Choroid plexus epithelial cell (primary cell): ENCODE measurements around the gene KRTAP13-1.

Source experiments
- DNase-seq: peaks from one replicate; pipeline ENCODE4 v3.0.0-alpha.2; 2010; ENCODE audit warnings: low read depth
- H3K4me3 ChIP-seq: 2 replicates; pipeline ENCODE4 v1.5.1; 2011; ENCODE audit warnings: low read depth, mild to moderate bottlenecking, control low read depth, low read length, moderate library complexity
- CTCF ChIP-seq: conservative IDR thresholded peaks from 2 replicates; pipeline ENCODE4 v1.5.1; 2011; ENCODE audit warnings: low read depth, mild to moderate bottlenecking, control low read depth, inconsistent platforms, low read length, moderate library complexity

Gene KRTAP13-1

GRCh38 chr21:30372139-30372770 is 23.6 kb upstream of the KRTAP13-1 start, which contains the start of gene KRTAP13-2:
Gene KRTAP13-2, minus strand, starts transcription at chr21:30372271. Its CDS starts 58 bp downstream, at chr21:30372213.
- DNase-seq = no peak
- no peak within 1 kb of the TSS for H3K4me3 ChIP-seq
- TF ChIP-seq CTCF = no peak

GRCh38 chr21:30382201-30382600 is 13.6 kb upstream of the KRTAP13-1 start:
- no peak for TF ChIP-seq CTCF
- DNase-seq = no peak
- H3K4me3 ChIP-seq = no peak overlapping the region

GRCh38 chr21:30391492-30392025 is 4.3 kb upstream of the KRTAP13-1 start:
- H3K4me3 ChIP-seq = no peak overlapping the region
- no peak for DNase-seq
- no peak for TF ChIP-seq CTCF

- DNase-seq = peak; percentile 84
- H3K4me3 ChIP-seq = no peak overlapping the region
- peak; percentile 66 for TF ChIP-seq CTCF
These were observed 13.1 kb downstream of the KRTAP13-1 start for GRCh38 chr21:30408782-30409494.

GRCh38 chr21:30415993-30416392 is 20.2 kb downstream of the KRTAP13-1 start:
- no peak overlapping the region for H3K4me3 ChIP-seq
- TF ChIP-seq CTCF = no peak
- no peak for DNase-seq

GRCh38 chr21:30425826-30426225 is 30.0 kb downstream of the KRTAP13-1 start, which contains the start of gene KRTAP13-3:
Gene KRTAP13-3, minus strand, starts transcription at chr21:30425926. Its CDS starts 14 bp downstream, at chr21:30425912.
- no peak within 1 kb of the TSS for H3K4me3 ChIP-seq
- no peak for TF ChIP-seq CTCF
- DNase-seq = no peak
